CD4-positive, alpha-beta T cell treated with Interleukin-17A for 4 hours (primary cell): ENCODE results near the gene DHCR24.

ENCODE experiments used
- DNase-seq: peaks from one replicate; pipeline ENCODE4 v3.0.0-alpha.2; 2020; ENCODE audit warnings: mixed read lengths

Gene DHCR24

DNA sequence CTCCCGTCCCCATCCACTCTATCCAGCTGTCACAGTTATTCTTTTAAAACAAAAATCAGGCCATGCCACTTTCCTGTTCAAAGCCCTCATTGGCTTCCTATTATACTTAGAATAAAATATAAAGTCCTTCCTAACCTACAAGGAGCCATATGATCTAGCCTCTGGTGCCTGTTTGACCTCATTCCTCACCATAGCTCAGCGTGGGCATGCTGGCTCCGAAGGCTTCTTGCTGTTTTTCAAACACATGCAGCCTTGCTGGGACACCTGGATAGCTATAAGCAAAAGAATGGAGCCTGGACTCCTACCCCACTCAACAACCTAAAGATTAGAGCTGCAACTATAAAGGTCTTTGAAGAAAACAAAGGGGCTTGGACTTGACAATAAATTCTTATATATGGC lies 23.7 kb downstream of the DHCR24 start:
- DNase-seq = no peak

DNA sequence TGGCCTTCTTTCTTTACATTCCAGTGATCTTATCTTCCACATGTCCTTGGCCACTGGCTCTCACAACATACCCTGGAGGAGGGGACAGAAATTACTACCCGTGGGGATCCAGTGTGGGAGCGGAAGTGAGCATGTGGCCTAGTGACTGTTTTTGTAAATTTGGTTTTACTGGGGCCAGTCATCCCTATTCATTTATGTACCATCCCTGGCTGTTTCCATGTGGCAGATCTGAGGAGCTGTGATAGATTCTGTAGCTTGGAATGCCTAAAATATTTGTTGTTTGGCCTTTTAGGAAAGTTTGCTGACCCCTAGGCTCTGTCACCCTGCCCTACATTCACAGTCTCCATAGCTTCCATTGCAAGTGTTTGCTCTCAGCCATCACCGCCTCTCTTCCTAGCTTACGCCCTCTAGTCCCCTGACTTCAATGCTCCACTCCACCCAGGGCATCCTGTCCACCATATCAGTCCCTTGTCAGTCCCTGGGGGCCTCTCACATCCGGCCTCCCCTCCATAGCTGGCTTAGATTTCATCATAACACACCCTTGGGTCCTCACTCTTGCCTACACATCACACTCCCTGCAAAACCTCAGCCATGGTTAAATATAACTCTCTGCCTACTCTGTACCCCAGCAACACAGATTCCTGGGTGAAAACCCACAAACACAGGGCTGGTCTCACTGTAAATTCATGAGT lies 25.8 kb downstream of the DHCR24 start:
- no peak for DNase-seq

DNA sequence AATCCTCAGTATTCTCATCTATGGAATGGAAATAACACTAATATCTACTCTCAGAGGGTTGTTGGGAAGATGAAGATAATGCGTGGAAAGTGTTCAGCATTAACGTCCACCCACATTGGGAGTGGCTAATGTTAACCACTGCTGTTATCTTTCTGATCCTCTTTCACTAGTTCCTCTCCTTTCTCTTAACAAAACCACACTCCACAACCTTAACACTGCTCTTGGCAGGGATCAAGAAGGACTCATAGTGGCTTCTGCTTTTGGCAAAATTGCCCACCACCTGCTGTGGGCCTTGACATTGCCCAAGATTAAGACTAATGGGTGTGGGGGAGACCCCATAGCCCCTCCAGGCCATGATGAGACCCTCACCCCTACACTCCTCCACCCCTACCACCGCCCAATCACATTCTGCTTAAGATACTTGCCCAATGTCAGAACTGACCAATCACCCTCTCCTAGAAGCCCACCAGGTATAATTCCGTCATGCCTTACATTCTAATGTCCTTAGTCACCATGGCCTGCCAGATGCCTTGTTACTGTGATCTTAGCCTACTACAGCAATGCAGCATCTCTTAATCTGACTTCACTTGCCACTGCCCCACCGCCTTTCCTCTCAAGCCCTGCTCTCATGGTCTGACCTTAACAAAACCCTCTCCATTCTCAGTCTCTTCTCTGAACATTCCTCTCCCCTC lies 27.1 kb downstream of the DHCR24 start:
- no peak for DNase-seq

DNA sequence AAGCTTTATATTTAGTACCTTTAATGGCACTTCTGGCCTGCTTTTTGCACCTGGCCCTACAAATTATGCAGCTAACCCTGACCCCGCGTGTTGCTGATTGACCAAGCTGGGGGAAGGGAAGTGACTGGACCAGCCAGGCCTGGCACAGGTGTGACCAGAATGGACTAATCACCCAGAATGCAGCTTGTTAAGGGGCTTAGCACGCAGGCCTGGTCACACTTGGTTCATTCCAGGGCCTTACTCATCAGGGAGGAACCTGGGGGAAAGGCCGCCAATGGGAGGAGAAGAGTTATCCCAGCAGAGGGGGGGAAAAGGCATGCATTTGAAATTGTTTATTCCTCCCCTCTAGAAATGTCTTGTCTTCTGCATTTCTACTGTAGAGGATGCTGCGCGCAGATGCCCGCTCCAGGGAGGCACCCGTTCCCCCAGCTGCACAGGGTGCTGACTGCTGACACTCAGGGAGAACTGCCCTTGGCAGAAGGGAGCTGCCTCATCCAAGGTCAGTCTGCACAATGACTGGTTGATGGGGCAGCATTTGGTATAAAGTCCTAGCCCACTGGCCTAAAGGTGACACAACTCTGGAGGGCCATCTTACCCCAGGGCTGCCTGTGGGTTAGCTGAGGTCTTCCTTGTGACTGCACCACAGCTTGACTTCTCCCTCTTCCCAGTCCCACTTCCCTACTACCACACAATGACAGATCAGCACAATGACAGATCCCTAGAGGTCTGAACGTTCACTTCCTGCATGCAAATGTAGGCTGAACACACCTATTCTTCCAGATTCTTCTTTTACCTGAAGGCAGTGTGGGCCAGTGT lies 29.0 kb downstream of the DHCR24 start:
- no peak for DNase-seq

DNA sequence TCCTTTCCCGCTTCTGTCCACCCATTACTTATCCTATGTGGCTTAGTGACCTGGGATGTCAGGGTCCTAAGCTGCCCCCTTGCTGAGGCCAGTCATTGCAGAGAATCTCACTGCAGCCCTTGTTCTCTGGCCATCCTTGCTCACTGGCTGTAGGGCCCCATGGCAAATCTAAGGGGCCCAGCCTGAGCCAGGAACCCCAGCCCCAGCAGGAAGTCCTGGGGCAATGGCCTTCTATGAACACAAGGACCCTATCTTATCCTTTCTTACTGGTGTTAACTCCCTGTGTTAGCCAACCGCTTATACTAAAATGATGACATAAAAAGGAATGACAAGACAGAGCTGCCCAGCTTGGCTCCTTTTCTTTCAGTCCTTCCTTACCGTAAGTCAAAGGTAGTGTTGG lies 29.9 kb downstream of the DHCR24 start:
- DNase-seq = no peak

DNA sequence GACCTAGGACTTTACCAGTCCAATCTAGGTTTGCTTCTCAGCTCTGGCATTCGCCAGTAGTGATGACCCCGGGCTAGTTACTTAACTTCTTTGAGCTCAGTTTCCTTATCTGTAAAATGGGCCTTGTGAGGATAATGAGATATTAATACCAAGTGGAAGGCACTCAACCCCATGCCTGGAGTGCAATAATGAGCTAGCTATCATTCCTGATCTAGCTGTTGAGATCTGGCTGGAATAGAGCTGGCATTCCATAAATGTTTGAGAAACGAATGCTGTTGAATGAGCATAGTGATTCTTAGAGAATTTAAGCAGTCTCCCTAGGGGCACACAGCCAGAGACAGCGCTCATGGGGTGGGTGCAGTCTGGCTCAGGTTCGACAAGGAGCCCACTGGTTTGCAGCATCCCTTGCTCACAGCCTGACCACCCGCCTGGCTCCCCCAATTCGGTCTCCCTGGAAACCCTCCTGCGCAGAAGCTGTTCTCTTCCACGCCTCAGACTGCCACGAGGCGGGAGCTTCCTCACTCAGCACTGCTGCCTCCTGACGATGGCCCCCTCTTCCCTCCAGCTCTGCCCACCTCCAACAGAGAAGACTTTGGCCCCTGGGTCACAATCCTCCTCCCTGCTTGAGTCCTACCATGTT lies 32.5 kb downstream of the DHCR24 start:
- no peak for DNase-seq

DNA sequence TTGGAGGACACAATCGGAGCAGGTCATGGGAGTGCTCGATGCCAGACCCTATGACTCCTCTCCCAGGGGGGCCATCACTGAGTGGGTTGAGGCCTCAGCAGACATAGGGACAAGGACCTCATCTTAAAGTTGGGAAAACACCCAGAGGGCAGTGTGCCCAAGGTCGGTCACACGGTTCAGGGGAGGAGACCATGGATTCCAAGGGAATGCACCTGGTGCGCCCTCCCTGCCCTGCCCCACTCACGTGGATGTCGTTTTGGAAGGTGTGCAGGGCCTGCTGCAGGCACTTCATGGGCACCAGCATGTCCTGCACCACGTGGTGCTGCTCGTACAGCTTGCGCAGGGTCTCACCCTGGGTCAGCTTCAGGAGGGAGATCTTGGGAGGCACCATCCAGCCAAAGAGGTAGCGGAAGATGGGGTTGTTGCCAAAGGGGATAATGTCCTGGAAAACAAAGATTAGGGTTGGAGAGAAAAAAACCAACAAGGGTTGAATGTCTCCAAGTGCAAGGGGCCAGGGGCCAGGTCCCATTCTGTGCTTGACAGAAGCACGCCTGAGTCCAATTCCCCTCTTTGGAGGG lies 33.1 kb downstream of the DHCR24 start:
- DNase-seq = no peak

DNA sequence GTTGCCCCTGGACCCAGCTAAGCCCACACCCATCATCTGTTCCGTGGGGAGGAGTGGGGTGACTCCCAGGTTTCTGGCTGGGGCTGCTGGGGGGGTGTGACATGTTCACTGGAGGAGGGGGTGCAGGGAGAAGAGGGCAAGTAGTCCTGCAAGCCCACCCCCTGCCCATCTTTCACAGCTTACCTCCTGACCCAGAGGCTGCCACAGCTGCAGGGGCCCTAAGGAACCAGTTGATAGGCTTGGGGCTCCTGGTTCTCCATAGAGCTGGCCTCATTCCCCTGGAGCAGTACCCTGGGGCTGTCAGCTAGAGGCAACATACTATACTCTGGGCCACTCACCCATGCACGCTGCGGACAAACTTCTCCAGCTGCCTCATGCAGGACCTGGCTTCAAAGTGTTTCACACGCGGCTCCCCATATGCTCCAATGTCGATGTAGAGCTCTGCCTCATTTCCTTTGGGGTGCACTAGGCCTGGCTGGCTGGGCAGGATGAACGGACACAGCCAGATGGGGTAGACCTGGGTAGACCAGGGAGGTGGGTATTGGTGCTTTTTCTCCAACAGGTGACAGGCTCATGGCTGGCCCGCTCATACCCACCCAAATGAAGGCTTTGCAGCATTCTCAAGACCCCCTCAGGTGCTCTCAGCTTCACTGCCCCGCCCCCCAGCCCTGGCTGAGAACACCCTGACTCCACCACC lies 33.8 kb downstream of the DHCR24 start:
- no peak for DNase-seq

DNA sequence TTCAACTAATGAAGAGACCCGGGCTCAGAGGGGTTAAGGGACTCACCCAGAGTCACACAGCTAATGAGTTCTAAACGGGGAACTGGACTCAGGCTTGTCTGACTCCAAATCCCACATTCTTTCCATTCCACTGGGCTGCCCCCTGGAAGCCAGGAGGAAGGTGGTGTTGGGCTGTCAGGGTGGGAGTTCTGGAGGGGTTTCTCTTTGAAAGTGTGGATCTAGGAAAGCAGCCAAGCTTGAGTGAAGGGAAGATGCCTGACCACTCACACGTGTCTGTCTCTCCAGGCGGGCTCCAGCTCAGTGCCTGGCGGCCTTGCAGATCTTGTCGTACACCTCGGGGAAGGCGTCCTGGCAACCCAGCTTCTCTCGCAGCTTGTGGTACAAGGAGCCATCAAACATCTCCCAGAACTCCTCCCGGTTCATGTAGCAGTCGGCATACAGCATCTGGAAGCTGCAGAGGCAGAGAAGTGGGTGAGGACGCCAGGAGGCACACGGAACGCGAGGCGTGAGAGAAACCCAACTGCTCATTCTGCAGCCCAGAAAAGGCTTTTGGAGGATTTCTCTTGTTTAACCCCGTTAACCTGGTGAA lies 35.0 kb downstream of the DHCR24 start:
- no peak for DNase-seq

DNA sequence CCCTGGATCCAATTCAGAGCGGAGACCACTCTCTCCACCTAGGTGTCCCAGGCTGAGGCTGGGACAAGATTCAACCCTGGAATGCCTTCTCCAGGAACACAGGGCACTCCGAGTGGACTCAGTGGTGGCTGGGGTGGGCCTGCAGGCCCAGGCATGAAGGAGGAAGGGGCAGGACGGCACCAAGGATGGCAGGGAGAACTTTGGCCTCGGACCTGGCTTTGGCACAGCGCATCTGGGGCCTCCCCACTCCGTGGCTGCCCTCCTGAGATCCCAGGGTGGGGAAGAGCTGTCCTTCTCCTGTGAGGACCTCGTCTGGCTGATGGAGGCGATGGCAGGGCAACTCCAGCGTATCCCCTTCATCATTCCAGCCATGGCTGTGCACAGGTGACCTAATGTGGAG lies 35.6 kb downstream of the DHCR24 start:
- DNase-seq = no peak

DNA sequence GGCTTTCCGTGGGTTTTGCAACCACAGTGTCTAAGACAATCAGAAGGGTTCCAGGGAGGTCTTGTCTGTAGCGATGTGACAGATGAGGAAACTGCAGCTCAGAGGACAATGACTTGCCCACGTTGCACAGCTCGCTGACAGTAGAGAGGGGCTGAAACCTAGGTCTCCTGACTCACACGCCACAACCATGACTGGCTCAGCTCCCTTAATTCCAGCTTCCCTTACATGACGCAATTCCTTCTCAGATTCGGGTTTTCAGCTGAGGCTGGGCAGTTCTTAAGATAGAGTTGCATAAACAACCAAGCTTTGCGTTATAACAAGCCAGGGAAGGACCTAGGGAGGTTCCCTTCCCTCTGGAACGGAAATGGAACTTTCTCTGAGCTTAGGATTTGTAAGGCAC lies 36.3 kb downstream of the DHCR24 start:
- DNase-seq = no peak

DNA sequence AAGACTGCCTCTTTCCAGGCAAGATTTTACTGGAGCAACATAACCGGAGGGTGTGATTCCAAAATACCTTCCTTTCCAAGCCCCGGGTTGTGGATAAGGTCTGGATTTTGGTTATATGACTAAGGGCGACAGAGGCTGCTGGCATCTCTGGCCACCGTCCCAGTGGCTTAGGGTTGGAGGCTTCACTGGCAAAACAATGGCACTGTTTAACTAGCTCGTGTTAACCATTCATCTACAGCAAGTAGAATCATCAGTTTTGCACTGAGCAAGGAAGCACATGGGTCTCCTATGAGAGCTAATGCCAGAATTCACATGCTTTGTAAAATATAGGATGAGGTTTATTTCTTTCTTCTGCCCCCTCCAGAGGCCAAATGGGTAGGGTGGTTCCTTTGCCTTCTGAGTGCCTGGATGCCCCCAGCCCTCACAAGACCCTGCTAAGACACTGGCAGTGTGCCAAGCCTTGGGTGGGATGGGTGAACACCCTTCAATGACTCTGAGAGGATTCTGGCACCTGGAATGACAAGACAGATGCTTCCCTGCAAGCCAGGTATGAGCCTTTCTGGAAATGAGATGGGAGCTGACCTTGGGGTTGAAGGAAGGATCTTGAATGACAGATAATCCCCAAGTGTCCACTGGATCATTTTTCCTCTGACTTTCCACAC lies 36.8 kb downstream of the DHCR24 start:
- no peak for DNase-seq

DNA sequence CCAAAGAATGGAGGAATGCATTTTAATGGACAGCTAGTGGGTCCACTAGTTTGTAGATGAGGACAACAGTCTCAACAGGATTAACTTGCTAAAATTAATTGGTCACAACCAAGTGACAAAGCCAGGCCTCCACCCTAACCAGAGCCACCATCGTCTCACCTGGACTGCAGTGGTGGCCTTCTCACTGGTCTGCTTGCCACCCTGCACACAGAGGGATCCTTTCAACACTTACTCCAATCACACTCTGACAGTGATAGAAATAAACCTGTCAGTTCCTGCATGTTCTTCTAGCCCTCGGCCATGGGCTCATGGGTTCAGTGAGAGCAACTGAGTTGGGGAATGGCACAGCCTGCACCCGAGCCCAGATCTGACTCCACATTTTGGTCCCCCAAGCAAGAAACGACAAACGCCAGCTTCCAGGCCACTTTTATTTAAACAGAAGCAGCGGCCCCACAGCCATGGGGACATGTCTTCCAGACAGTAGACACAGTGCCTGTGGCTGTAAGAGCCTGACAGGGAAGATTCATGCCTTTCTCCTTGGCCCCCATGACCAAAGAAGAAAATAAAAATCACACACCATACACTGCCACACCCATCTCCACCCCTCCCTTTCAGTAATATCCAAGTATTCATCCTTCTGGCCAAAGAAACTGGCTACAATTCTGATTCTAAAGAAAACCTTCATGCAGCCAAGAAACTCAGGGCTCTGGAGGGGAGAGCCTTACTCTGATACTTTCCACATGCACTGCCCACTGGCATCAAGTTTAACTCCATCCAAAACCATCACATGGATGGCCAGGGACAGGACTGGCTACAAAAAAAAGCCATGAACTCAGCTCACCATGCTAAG lies 37.6 kb downstream of the DHCR24 start:
- no peak for DNase-seq

DNA sequence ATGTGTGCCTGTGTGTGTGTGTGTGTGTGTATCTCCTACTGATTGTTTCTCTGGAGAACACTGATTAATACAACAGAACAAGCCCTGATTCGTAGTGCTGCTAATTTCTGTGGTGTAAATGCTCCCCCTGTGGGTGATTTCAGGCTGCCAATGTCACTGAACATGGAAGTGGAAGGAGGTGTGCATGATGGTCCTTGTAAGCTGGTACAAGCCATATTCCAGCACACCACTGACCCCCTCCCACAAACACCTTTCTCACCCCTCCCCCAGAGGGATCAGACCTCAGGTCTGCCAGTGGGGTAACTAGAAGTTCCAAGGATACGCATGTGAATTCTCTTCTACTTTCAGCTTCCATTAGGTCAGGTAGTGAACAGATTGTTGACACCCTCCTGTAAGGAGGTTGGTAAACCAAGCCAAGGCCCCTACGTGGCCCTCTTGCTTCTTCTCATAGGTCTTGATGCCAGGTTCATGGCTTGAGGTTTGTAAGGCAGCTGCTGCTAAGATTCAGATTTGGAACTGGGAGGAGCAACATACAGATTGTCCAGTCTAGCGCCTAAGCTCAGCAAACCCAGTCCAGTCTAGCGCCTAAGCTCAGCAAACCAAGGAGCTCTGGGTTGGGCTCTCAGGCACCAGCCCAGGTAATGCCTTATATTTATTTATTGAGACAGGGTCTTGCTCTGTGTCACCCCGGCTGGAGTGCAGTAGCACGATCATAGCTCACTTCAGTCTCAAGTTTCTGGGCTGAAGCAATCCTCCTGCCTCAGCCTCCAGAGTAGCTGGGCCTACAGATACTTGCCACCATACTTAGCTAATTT lies 38.7 kb downstream of the DHCR24 start:
- DNase-seq = no peak

DNA sequence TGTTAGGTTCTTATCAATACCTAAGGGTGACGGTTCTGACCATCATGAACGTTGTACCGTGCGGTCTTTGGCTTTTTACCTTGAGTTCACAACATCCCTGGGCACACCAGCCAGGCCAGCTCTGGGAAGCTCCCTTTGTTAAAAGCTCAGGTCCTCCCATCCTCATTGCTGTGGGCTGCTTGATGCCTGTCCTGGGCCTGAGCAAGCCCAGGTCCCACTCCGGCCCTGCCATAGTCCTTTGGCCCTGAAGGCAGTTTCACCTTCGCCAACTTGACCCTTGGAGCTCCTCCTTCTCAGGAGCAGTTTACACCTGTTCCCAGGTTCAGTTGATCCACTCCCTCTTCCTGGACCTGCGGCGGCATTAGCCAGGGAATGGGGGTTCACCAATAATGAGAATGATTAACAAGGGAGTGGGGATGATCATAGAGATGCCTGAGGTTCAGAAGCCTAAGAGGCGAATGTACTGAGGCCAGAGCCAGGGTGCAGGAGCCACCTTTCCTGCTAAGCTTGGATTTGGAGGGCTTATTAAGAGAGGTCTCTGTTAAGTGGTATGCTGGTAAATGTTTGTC lies 40.2 kb downstream of the DHCR24 start:
- DNase-seq = no peak

DNA sequence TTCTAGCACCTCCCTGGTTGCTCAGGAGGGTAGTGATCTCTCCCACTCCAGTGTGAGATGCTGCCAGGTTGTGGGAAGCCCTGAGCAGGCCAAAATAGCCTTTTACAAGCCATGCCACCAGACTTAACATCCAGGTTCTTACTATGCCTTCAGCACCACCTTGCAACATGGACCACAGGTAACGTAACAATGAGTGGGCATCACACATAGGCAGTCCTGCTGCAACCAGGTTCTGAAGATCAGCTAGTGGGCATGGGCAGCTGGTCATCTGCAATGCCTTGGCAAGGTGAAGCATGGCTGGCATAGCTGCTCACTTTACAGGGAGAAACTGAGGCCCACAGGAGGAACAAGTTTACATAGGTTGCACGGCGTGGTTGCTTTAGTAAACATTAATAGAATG lies 40.7 kb downstream of the DHCR24 start:
- no peak for DNase-seq

DNA sequence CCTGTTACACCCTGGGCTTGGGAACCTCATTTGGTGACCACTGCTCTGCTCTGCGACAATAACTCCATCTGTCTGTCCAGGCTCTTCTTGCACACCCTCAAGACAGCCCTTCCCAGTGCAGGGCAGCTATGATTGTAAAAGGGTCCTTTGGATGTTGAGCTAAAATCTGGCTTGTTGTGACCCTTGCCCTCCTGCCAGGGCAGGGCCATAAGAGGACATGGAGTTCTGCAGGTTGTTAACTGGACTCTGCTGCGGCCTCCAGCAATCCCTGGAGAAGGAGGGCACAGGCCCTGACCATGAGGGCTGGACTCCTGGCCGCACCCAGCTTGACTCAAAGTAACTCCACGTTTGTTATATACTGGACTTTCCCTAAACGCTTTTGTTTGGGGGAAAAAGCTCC lies 41.2 kb downstream of the DHCR24 start:
- no peak for DNase-seq

DNA sequence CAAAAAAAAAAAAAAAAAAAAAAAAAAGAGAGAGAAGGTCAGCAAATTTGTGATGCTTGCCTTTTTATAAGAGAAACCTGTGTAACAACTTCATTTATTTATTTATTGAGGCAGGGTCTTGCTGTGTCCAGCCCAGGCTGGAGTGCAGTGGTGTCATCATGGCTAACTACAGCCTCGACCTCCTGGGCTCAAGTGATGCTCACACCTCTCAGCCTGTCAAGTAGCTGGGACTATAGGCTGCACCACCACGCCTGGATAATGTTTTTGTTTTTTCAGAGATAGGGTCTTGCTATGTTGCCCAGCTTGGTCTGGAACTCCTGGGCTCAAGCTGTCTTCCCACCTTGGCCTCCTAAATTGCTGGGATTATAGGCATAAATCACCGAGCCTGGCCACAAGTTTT lies 42.4 kb downstream of the DHCR24 start:
- no peak for DNase-seq

DNA sequence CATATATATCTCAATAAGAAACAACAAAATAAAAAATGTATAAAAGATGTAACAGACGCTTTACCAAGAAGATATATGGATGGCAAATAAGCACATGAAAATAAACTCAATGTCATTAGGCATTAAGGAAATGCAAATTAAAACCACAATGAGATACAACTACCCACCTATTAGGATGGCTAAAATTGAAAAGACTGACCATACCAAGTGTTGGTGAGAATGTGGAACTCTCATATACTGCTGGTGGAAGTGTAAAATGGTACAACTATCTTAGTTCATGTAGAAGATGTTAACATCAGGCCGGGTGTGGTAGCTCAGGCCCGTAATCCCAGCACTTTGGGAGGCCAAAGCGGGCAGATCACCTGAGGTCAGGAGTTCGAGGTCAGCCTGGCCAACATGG lies 43.5 kb downstream of the DHCR24 start:
- DNase-seq = no peak
